ENCODE data around the gene SREBF2. TPM values are rescaled to one million over a fixed set of nuclear protein-coding genes. Genes with fewer than 3 reads are reported as not detected.

SREBF2 gene
- total and polyA plus RNA-seq, 9 of the 15 experiments (the other 6 are each of a cell fraction or from before 2014, with no cell fraction given) = 1.1 to 84.2 (median 26.9) TPM

DNA sequence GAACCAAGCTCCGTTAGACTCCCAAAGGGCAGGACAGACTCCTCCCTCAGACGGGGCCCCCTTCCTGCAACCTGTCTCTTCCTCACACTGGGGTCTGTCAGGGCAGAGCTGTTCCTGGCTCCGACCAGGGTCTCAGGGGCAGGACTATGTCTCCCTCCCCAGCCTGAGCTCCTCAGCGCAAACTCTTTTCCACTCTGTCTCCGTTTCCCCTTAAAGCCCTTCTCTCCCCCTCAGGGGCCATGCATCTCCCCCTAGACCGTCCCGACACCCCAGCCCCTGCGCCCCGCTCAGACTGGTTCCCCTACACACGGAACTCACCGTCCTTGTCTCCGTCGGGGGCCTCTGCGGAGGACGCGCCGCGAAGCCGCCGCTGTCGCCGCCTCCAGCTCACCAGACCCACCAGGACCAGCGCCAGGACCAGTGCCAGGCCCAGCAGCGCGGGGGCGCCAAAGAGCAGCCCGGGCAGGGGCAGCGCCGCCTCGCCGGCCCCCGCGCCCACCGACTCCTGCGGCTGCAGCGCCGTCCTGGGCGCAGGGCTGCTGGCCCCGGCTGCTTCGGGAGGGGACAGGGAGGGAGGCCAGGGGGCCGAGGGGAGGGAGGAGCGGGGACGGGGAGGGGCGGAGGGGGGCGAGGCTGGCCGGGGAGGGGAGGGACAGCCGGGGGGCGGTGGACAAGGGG lies 93.0 kb downstream of the SREBF2 start (continued):
- TF ChIP-seq POLR3A (IDR thresholded peaks at IDR 0.05; ENCODE audit: borderline replicate concordance, extremely low read depth, insufficient read depth, insufficient read length) (no peak), ZNF785 (CRISPR knock-in tag; IDR thresholded peaks at IDR 0.05) (no peak), RBM39 (optimal IDR thresholded peaks at IDR 0.05; ENCODE audit: low read depth, low read length) (no peak), FOXA3 (CRISPR knock-in tag; conservative IDR thresholded peaks at IDR 0.05 in 1 of 2, IDR thresholded peaks at IDR 0.05 in 1 of 2) (no peak), KLF1 (tag; IDR thresholded peaks at IDR 0.05) (no peak), MIER1 (IDR thresholded peaks at IDR 0.05; ENCODE audit: low read depth) (no peak), PYGO2 (tag; IDR thresholded peaks at IDR 0.05) (no peak), ZNF764 (CRISPR knock-in tag; IDR thresholded peaks at IDR 0.05; ENCODE audit: low read depth) (no peak), GTF2E2 (tag; IDR thresholded peaks at IDR 0.05) (no peak), PHF21A (IDR thresholded peaks at IDR 0.05; ENCODE audit: borderline replicate concordance, low read depth) (no peak), HNRNPL (IDR thresholded peaks at IDR 0.05; ENCODE audit: low read depth, low read length) (no peak; the same call in 1 of the 2 replicates), PCBP1 (IDR thresholded peaks at IDR 0.05; ENCODE audit: low read depth, low read length, poor library complexity, severe bottlenecking) (peak; percentile 47), NFIC (IDR thresholded peaks at IDR 0.05) (no peak; the same call in 1 of the 2 replicates), ZNF143 (CRISPR knock-in tag; IDR thresholded peaks at IDR 0.05) (no peak), SMARCE1 (IDR thresholded peaks at IDR 0.05) (0 out of 2 replicates have a peak, but pooled peaks have one; percentile 29), CBX5 (IDR thresholded peaks at IDR 0.05; ENCODE audit: borderline replicate concordance, low read depth) (no peak), KDM5B (IDR thresholded peaks at IDR 0.05; ENCODE audit: insufficient replicate concordance, low read depth, low read length) (no peak), ZNF444 (CRISPR knock-in tag; IDR thresholded peaks at IDR 0.05) (no peak), KDM4B (IDR thresholded peaks at IDR 0.05; ENCODE audit: borderline replicate concordance in 2 of 2, low read depth in 1 of 2) (no peak), ZNF431 (CRISPR knock-in tag; IDR thresholded peaks at IDR 0.05) (no peak), ZZZ3 (IDR thresholded peaks at IDR 0.05) (no peak), PHF20 (IDR thresholded peaks at IDR 0.05; ENCODE audit: partially characterized antibody) (no peak), SMARCA4 (IDR thresholded peaks at IDR 0.05) (0 out of 2 replicates have a peak, but pooled peaks have one; percentile 30), FOXM1 (IDR thresholded peaks at IDR 0.05; ENCODE audit: low read depth) (no peak), FOXM1 (CRISPR knock-in tag; IDR thresholded peaks at IDR 0.05; ENCODE audit: low read depth) (no peak), ELF4 (CRISPR knock-in tag; IDR thresholded peaks at IDR 0.05) (no peak), NCOA4 (IDR thresholded peaks at IDR 0.05; ENCODE audit: partially characterized antibody) (no peak), ZNF124 (CRISPR knock-in tag; IDR thresholded peaks at IDR 0.05) (no peak), SMC3 (conservative IDR thresholded peaks at IDR 0.05; ENCODE audit: insufficient read depth, low read depth, low read length) (peak; percentile 15; the same call in 1 of the 2 replicates), BCL6 (CRISPR knock-in tag; IDR thresholded peaks at IDR 0.05) (no peak)
- TF ChIP-seq, protein P1, sequence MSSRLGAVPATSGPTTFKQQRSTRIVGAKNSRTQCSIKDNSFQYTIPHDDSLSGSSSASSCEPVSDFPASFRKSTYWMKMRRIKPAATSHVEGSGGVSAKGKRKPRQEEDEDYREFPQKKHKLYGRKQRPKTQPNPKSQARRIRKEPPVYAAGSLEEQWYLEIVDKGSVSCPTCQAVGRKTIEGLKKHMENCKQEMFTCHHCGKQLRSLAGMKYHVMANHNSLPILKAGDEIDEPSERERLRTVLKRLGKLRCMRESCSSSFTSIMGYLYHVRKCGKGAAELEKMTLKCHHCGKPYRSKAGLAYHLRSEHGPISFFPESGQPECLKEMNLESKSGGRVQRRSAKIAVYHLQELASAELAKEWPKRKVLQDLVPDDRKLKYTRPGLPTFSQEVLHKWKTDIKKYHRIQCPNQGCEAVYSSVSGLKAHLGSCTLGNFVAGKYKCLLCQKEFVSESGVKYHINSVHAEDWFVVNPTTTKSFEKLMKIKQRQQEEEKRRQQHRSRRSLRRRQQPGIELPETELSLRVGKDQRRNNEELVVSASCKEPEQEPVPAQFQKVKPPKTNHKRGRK (tag; IDR thresholded peaks at IDR 0.05) = no peak
